ENCODE data around the gene SUMO3.

SUMO3 gene

GRCh38 chr21:44819283-44820243 lies 1.7 kb upstream of the SUMO3 start:
- no peak for TF ChIP-seq CTCF (IDR thresholded peaks at IDR 0.05; ENCODE audit: low read depth, low read length)
- DNase-seq = no peak
- no peaks in the 10 kb centered on the region; the same call in 1 of the 2 replicates for H3K27me3 ChIP-seq
- H3K4me1 ChIP-seq = no peaks in the 10 kb centered on the region
- no peak overlapping the region for H3K4me3 ChIP-seq (ENCODE audit: low read depth, low read length)
- peaks cover 5% of the 10 kb centered on the region; the same call in 1 of the 2 replicates for H3K36me3 ChIP-seq
- H3K9me3 ChIP-seq = peaks cover 7% of the 10 kb centered on the region

GRCh38 chr21:44818640-44819011 lies 764 bp upstream of the SUMO3 start:
- Histone ChIP-seq H3K36me3 (peaks cover 5% of the 10 kb centered on the region; the same call in 1 of the 2 replicates), H3K4me1 (no peaks in the 10 kb centered on the region), H3K4me3 (ENCODE audit: low read depth, low read length) (peak overlapping the region; percentile 65), H3K9me3 (peaks cover 7% of the 10 kb centered on the region), H3K27me3 (no peaks in the 10 kb centered on the region; the same call in 1 of the 2 replicates)
- no peak for DNase-seq
- no peak for TF ChIP-seq CTCF (IDR thresholded peaks at IDR 0.05; ENCODE audit: low read depth, low read length)

GRCh38 chr21:44817506-44817880 lies 369 bp downstream of the SUMO3 start:
- peak overlapping the region; percentile 65 for H3K4me3 ChIP-seq (ENCODE audit: low read depth, low read length)
- peak; percentile 95 for DNase-seq
- H3K4me1 ChIP-seq = no peaks in the 10 kb centered on the region
- no peak for TF ChIP-seq CTCF (IDR thresholded peaks at IDR 0.05; ENCODE audit: low read depth, low read length)
- H3K36me3 ChIP-seq = peaks cover 5% of the 10 kb centered on the region; the same call in 1 of the 2 replicates
- H3K9me3 ChIP-seq = peaks cover 3% of the 10 kb centered on the region
- no peaks in the 10 kb centered on the region for H3K27me3 ChIP-seq

- Histone ChIP-seq H3K36me3 (peaks cover 5% of the 10 kb centered on the region), H3K4me3 (ENCODE audit: low read depth, low read length) (peak overlapping the region; percentile 65), H3K4me1 (no peaks in the 10 kb centered on the region), H3K27me3 (no peaks in the 10 kb centered on the region), H3K9me3 (peaks cover 3% of the 10 kb centered on the region)
- no peak for TF ChIP-seq CTCF (IDR thresholded peaks at IDR 0.05; ENCODE audit: low read depth, low read length)
- DNase-seq = no peak
Measured at GRCh38 chr21:44816761-44817505, 929 bp downstream of the SUMO3 start.

GRCh38 chr21:44815852-44816628 lies 1.8 kb downstream of the SUMO3 start:
- Histone ChIP-seq H3K4me3 (ENCODE audit: low read depth, low read length) (no peak overlapping the region), H3K9me3 (peaks cover 3% of the 10 kb centered on the region; the same call in 1 of the 2 replicates), H3K4me1 (no peaks in the 10 kb centered on the region), H3K27me3 (no peaks in the 10 kb centered on the region), H3K36me3 (peaks cover 5% of the 10 kb centered on the region)
- DNase-seq = no peak
- no peak for TF ChIP-seq CTCF (IDR thresholded peaks at IDR 0.05; ENCODE audit: low read depth, low read length)
